ENCODE measurements around the gene CDH4.

The CDH4 gene

DNA sequence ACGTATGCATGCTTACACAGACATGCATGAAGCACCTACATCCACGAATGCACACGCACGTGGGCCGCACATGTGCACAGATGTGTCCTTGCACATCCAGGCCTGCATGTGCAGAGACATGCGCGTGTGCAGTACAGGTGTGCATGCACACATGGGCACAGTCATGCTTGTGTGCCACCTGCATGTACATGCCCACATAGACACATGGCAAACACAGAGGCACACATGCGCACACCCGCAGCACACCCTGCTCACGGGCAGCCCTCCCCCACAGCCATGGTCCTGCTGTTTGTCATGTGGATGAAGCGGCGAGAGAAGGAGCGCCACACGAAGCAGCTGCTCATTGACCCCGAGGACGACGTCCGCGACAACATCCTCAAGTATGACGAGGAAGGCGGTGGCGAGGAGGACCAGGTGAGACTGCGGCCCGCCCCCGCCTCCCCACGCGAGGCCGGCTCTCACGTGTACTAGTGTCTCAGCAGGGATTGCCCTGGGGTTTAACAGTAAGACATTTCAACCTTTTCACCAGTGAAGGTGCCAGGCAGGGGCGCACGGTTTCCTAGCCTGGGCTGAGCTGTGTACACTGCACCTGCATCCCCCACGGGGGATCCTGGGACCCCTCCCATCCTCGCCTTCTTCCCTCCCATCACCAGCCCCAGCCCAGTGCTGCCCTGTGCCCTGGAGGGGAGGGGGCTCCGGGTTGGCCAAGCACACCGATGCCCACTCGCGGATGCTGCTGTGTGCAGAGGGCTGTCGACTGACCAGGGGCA lies 680.8 kb downstream of the CDH4 start:
- TF ChIP-seq TAF1 (IDR thresholded peaks at IDR 0.05; ENCODE audit: borderline replicate concordance, insufficient read depth, low read length) (no peak), SIN3A (IDR thresholded peaks at IDR 0.05; ENCODE audit: borderline replicate concordance, insufficient read depth, low read length) (no peak), POLR2AphosphoS5 (IDR thresholded peaks at IDR 0.05; ENCODE audit: low read depth, low read length) (no peak), FOXP2 (optimal IDR thresholded peaks at IDR 0.05; ENCODE audit: borderline replicate concordance, extremely low read depth, extremely low read length, insufficient read depth) (no peak)
- TF ChIP-seq, protein P1, sequence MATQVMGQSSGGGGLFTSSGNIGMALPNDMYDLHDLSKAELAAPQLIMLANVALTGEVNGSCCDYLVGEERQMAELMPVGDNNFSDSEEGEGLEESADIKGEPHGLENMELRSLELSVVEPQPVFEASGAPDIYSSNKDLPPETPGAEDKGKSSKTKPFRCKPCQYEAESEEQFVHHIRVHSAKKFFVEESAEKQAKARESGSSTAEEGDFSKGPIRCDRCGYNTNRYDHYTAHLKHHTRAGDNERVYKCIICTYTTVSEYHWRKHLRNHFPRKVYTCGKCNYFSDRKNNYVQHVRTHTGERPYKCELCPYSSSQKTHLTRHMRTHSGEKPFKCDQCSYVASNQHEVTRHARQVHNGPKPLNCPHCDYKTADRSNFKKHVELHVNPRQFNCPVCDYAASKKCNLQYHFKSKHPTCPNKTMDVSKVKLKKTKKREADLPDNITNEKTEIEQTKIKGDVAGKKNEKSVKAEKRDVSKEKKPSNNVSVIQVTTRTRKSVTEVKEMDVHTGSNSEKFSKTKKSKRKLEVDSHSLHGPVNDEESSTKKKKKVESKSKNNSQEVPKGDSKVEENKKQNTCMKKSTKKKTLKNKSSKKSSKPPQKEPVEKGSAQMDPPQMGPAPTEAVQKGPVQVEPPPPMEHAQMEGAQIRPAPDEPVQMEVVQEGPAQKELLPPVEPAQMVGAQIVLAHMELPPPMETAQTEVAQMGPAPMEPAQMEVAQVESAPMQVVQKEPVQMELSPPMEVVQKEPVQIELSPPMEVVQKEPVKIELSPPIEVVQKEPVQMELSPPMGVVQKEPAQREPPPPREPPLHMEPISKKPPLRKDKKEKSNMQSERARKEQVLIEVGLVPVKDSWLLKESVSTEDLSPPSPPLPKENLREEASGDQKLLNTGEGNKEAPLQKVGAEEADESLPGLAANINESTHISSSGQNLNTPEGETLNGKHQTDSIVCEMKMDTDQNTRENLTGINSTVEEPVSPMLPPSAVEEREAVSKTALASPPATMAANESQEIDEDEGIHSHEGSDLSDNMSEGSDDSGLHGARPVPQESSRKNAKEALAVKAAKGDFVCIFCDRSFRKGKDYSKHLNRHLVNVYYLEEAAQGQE (IDR thresholded peaks at IDR 0.05; ENCODE audit: insufficient read depth in 1 of 2, low read depth in 2 of 2, low read length in 2 of 2): no peak

DNA sequence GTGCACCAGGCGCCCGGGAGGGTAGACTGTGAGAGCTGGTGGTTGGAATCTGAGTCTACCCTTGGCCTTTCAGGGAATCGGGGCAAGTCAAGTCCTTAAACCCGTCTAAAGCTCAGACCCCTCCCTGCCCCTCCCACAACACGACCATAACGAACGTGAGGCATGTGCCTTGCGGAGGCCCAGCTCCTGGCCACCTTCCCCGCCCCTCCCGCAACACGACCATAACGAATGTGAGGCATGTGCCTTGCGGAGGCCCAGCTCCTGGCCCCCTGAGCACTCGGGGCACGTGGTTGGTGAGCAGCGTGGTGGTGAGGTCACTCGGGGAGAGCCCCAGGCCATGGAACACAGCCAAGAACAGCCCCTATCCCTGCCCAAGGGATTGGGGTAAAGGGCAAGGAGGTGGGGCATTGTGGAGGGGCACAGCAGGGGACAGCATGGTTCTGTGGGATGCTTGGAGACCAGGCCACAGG lies 681.5 kb downstream of the CDH4 start:
- no peak for TF ChIP-seq SIN3A (IDR thresholded peaks at IDR 0.05; ENCODE audit: borderline replicate concordance, insufficient read depth, low read length)
- TF ChIP-seq TAF1 (IDR thresholded peaks at IDR 0.05; ENCODE audit: borderline replicate concordance, insufficient read depth, low read length): no peak
- no peak for TF ChIP-seq POLR2AphosphoS5 (IDR thresholded peaks at IDR 0.05; ENCODE audit: low read depth, low read length)
- TF ChIP-seq, protein P1 (IDR thresholded peaks at IDR 0.05; ENCODE audit: insufficient read depth in 1 of 2, low read depth in 2 of 2, low read length in 2 of 2): no peak
- TF ChIP-seq FOXP2 (optimal IDR thresholded peaks at IDR 0.05; ENCODE audit: borderline replicate concordance, extremely low read depth, extremely low read length, insufficient read depth): no peak

DNA sequence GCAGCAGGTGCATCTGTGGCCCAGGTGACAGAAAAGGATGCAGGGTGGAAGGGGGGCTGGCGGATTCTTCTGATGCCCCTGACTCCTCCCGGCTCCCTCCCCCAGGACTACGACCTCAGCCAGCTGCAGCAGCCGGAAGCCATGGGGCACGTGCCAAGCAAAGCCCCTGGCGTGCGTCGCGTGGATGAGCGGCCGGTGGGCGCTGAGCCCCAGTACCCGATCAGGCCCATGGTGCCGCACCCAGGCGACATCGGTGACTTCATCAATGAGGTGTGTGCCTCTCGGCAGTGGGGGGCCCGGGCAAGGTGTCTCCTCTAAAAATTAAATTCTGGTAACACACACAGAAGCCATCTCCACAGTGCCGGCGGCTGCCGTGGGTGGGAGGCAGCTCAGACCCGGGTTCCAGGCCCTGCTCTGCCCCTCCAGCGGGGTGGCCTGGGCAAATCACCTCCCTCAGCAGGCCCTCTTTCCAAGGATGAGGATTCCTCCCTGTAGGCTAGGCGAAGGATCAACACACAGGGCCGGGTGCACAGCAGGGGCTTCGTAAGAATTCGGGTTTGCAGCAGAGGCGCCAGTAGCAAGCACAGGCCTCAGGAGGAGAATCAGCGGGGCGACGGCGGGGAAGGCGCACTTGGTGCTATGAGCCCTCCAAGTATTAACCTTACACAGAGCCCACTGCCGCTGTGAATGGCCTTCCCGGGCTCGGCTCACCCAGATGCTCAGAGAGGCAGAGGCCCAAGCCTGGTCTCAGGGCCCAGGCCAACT lies 682.1 kb downstream of the CDH4 start:
- TF ChIP-seq TAF1 (IDR thresholded peaks at IDR 0.05; ENCODE audit: borderline replicate concordance, insufficient read depth, low read length) (no peak), POLR2AphosphoS5 (IDR thresholded peaks at IDR 0.05; ENCODE audit: low read depth, low read length) (no peak), SIN3A (IDR thresholded peaks at IDR 0.05; ENCODE audit: borderline replicate concordance, insufficient read depth, low read length) (no peak), FOXP2 (optimal IDR thresholded peaks at IDR 0.05; ENCODE audit: borderline replicate concordance, extremely low read depth, extremely low read length, insufficient read depth) (no peak)
- TF ChIP-seq, protein P1 (IDR thresholded peaks at IDR 0.05; ENCODE audit: insufficient read depth in 1 of 2, low read depth in 2 of 2, low read length in 2 of 2): no peak

DNA sequence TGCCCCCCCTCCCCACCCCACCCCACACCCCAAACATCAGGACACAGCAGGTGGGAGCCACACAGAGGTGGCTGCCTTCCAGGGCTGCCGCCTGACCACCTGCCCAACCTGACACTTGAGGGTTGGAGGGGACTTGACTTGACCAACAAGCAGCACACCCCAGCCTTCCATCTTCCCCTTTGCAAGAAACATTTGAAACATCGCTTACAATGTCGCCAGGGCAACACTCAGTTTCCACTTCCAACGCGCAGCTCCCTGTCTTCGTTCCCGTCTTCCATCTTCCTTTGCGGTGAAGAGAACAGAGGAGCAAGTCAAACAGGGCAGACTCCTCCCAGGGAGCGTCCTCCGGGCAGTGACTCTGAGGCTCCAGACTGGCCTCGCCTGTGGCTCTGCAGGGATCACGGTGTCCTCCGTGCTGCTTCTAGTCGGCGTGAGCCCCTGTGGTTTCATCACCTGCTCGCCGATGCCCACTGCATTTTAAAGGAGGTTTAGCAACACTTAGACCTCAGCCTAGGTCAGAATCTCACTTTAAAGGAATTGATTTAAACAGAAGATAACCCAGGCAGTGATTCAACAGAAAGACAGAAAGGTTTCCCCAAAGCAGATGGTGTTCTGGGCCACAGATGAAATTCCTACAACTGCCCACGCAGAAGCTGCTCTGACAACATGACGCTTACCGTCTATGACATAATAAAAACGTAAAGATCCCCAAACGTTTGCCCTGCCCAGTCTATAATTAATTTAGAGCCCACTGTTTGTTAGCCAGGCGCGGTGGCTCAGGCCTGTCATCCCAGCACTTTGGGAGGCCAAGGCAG lies 682.9 kb downstream of the CDH4 start:
- TF ChIP-seq POLR2AphosphoS5 (IDR thresholded peaks at IDR 0.05; ENCODE audit: low read depth, low read length) (no peak), SIN3A (IDR thresholded peaks at IDR 0.05; ENCODE audit: borderline replicate concordance, insufficient read depth, low read length) (no peak), FOXP2 (optimal IDR thresholded peaks at IDR 0.05; ENCODE audit: borderline replicate concordance, extremely low read depth, extremely low read length, insufficient read depth) (no peak), TAF1 (IDR thresholded peaks at IDR 0.05; ENCODE audit: borderline replicate concordance, insufficient read depth, low read length) (no peak)
- TF ChIP-seq, protein P1 (IDR thresholded peaks at IDR 0.05; ENCODE audit: insufficient read depth in 1 of 2, low read depth in 2 of 2, low read length in 2 of 2): no peak

Data from PFSK-1 (cell line).